ENCODE measurements around the gene SLC4A2. TPM values are rescaled to one million over a fixed set of nuclear protein-coding genes. Genes with fewer than 3 reads are reported as not detected.

SLC4A2 gene
- total RNA-seq, 1 experiment from 2014 or later, result 249 TPM

GRCh38 chr7:151014950-151015349 is 44.4 kb upstream of the SLC4A2 start:
- Histone ChIP-seq H3K9me3 (no peaks in the 10 kb centered on the region), H3K4me3 (ENCODE audit: low read depth, low read length) (no peak overlapping the region), H3K4me1 (peaks cover 38% of the 10 kb centered on the region), H3K36me3 (ENCODE audit: control insufficient read depth, insufficient read depth, low read length) (no peaks in the 10 kb centered on the region), H3K27me3 (replicated peaks; ENCODE audit: control insufficient read depth, insufficient read depth, low read length) (no peaks in the 10 kb centered on the region)
- Mint-ChIP-seq H3K27me3 (ENCODE audit: insufficient read depth, unreplicated experiment) (peaks cover 4% of the 10 kb centered on the region), H3K36me3 (ENCODE audit: insufficient read depth, unreplicated experiment) (no peaks in the 10 kb centered on the region), H3K4me3 (ENCODE audit: unreplicated experiment) (no peak overlapping the region), H3K27ac (ENCODE audit: unreplicated experiment) (no peak overlapping the region), H3K4me1 (ENCODE audit: low read depth, unreplicated experiment) (peaks cover 10% of the 10 kb centered on the region), H3K9me3 (ENCODE audit: unreplicated experiment) (no peaks in the 10 kb centered on the region)
- ChIA-PET CTCF (interaction anchor here (0.6 to 1.0 kb wide), 3 partner anchors 48 to 52 kb away, joined by 5 to 6 read pairs (median 5); no protein-coding TSS in a partner anchor), POLR2A (no interaction called here)
- intact Hi-C loops (cut with micrococcal nuclease; ENCODE audit: unreplicated experiment), result loop anchor here (5.0 kb wide), 1 partner anchor 97 kb away; no protein-coding TSS in a partner anchor
- no peak for TF ChIP-seq CTCF (IDR thresholded peaks at IDR 0.05; ENCODE audit: insufficient read depth in 1 of 2, low read depth in 1 of 2, low read length in 1 of 2, severe bottlenecking in 1 of 2, unreplicated experiment in 1 of 2)
- no TSS peak for BruUV-seq (replicated peaks)
- DNase-seq, result no peak

GRCh38 chr7:151015967-151016366 is 43.4 kb upstream of the SLC4A2 start:
- Mint-ChIP-seq H3K4me1 (ENCODE audit: low read depth, unreplicated experiment) (peaks cover 19% of the 10 kb centered on the region), H3K27ac (ENCODE audit: unreplicated experiment) (no peak overlapping the region), H3K27me3 (ENCODE audit: insufficient read depth, unreplicated experiment) (peaks cover 4% of the 10 kb centered on the region), H3K4me3 (ENCODE audit: unreplicated experiment) (no peak overlapping the region), H3K9me3 (ENCODE audit: unreplicated experiment) (no peaks in the 10 kb centered on the region), H3K36me3 (ENCODE audit: insufficient read depth, unreplicated experiment) (no peaks in the 10 kb centered on the region)
- DNase-seq, result no peak
- TF ChIP-seq CTCF (IDR thresholded peaks at IDR 0.05; ENCODE audit: insufficient read depth in 1 of 2, low read depth in 1 of 2, low read length in 1 of 2, severe bottlenecking in 1 of 2, unreplicated experiment in 1 of 2), result no peak
- H3K27me3 ChIP-seq (replicated peaks; ENCODE audit: control insufficient read depth, insufficient read depth, low read length), result no peaks in the 10 kb centered on the region
- ChIA-PET CTCF (no interaction called here), POLR2A (no interaction called here)
- H3K36me3 ChIP-seq (ENCODE audit: control insufficient read depth, insufficient read depth, low read length), result no peaks in the 10 kb centered on the region
- peaks cover 40% of the 10 kb centered on the region for H3K4me1 ChIP-seq
- H3K4me3 ChIP-seq (ENCODE audit: low read depth, low read length), result no peak overlapping the region
- intact Hi-C loops (cut with micrococcal nuclease; ENCODE audit: unreplicated experiment), result no loop called here
- H3K9me3 ChIP-seq, result no peaks in the 10 kb centered on the region
- no TSS peak for BruUV-seq (replicated peaks)

- Mint-ChIP-seq H3K4me1 (ENCODE audit: low read depth, unreplicated experiment) (peaks cover 22% of the 10 kb centered on the region), H3K27ac (ENCODE audit: unreplicated experiment) (no peak overlapping the region), H3K36me3 (ENCODE audit: insufficient read depth, unreplicated experiment) (no peaks in the 10 kb centered on the region), H3K4me3 (ENCODE audit: unreplicated experiment) (no peak overlapping the region), H3K27me3 (ENCODE audit: insufficient read depth, unreplicated experiment) (peaks cover 4% of the 10 kb centered on the region), H3K9me3 (ENCODE audit: unreplicated experiment) (no peaks in the 10 kb centered on the region)
- no peaks in the 10 kb centered on the region for H3K36me3 ChIP-seq (ENCODE audit: control insufficient read depth, insufficient read depth, low read length)
- H3K27me3 ChIP-seq (replicated peaks; ENCODE audit: control insufficient read depth, insufficient read depth, low read length), result no peaks in the 10 kb centered on the region
- no peak overlapping the region for H3K4me3 ChIP-seq (ENCODE audit: low read depth, low read length)
- no TSS peak for BruUV-seq (replicated peaks)
- ChIA-PET CTCF (interaction anchor here (1.1 kb wide), 1 partner anchor 31 kb away, joined by 3 read pairs; no protein-coding TSS in a partner anchor), POLR2A (no interaction called here)
- H3K9me3 ChIP-seq, result no peaks in the 10 kb centered on the region
- intact Hi-C loops (cut with micrococcal nuclease; ENCODE audit: unreplicated experiment), result no loop called here
- H3K4me1 ChIP-seq, result peaks cover 40% of the 10 kb centered on the region
- TF ChIP-seq CTCF (IDR thresholded peaks at IDR 0.05; ENCODE audit: insufficient read depth in 1 of 2, low read depth in 1 of 2, low read length in 1 of 2, severe bottlenecking in 1 of 2, unreplicated experiment in 1 of 2), result no peak
- no peak for DNase-seq
Measured at GRCh38 chr7:151016505-151016904, 42.9 kb upstream of the SLC4A2 start.

Data from Caco-2 (cell line).